Measurements from ENCODE around the gene TKTL2.

GRCh38 chr4:163515198-163515597 lies 41.6 kb upstream of the TKTL2 start:
- TF ChIP-seq POLR2A (IDR thresholded peaks at IDR 0.05) (no peak), CTCF (IDR thresholded peaks at IDR 0.05) (no peak)
